ENCODE data around the gene CLDN22. TPM values are rescaled to one million over a fixed set of nuclear protein-coding genes. Genes with fewer than 3 reads are reported as not detected.

CLDN22 gene
- polyA plus RNA-seq, 1 experiment, result 0.06 TPM

DNA sequence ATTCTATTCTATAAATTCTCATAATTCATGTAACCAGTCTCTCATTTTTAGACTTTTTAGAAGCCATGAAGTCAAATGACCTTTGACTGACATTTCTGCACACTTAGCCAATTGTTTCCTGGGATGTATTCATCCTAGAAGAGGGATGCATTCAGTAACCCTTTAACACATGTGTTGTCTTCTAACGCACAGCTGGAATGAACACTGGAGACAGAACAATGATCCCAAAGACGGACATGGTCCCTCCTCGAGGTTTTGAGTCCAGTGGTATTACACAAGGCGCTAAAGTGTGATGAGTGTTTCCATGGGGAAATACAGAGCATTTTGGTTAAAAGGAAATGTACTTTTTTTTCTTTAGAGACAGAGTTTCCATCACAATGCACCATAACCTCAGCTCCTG lies 42.0 kb upstream of the CLDN22 start:
- CTCF ChIA-PET, result interaction anchor here (1.6 kb wide), 1 partner anchor 12 kb away, joined by 3 read pairs; no protein-coding TSS in a partner anchor
- TF ChIP-seq, protein P1, sequence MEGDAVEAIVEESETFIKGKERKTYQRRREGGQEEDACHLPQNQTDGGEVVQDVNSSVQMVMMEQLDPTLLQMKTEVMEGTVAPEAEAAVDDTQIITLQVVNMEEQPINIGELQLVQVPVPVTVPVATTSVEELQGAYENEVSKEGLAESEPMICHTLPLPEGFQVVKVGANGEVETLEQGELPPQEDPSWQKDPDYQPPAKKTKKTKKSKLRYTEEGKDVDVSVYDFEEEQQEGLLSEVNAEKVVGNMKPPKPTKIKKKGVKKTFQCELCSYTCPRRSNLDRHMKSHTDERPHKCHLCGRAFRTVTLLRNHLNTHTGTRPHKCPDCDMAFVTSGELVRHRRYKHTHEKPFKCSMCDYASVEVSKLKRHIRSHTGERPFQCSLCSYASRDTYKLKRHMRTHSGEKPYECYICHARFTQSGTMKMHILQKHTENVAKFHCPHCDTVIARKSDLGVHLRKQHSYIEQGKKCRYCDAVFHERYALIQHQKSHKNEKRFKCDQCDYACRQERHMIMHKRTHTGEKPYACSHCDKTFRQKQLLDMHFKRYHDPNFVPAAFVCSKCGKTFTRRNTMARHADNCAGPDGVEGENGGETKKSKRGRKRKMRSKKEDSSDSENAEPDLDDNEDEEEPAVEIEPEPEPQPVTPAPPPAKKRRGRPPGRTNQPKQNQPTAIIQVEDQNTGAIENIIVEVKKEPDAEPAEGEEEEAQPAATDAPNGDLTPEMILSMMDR (IDR thresholded peaks at IDR 0.05; ENCODE audit: insufficient read depth, low read depth, low read length), result no peak
- POLR2A ChIA-PET, result no interaction called here
- H3K36me3 ChIP-seq (ENCODE audit: control insufficient read depth, insufficient read depth, low read length), result no peaks in the 10 kb centered on the region
- no peak overlapping the region for H3K4me3 ChIP-seq (ENCODE audit: low read depth, low read length)
- no peak for DNase-seq (ENCODE audit: low read depth)
- H3K27me3 ChIP-seq (ENCODE audit: control insufficient read depth, insufficient read depth, low read length), result no peaks in the 10 kb centered on the region

DNA sequence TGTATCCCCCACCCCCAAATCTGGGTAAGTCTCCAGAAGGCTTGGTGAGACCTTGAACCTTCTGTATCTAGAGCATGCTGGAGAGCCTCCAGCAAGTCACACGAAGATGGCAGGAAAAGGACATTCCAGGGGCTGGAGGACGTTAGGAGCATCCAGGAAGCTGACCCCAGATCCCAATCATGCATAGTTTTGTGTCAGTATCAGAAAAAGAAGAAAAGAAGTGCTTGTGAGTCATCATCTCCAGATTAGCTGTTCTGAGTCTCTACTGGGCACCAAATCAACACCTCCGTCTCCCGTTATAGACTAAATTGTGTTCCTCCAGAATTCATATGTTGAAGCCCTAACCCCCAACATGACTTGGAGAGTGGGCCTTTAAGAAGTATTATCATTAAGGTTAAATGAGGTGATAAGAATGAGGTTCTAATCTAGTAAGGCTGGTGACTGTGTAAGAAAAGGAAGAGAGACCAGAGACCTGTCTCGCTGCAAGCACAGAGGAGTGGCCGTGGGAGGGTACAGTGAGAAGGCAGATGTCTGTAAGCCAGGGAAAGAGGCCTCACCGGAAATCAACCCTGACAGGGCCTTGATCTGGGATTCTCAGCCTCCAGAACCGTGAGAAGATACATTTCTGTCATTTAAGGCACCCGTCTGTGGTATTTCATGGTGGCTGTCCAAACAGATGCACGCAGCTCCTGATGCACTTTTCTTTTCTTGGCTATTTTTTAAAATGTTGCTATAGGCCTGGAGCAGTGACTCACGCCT lies 40.3 kb upstream of the CLDN22 start:
- H3K36me3 ChIP-seq (ENCODE audit: control insufficient read depth, insufficient read depth, low read length), result no peaks in the 10 kb centered on the region
- no peak overlapping the region for H3K4me3 ChIP-seq (ENCODE audit: low read depth, low read length)
- no peak for DNase-seq (ENCODE audit: low read depth)
- TF ChIP-seq, protein P1 (IDR thresholded peaks at IDR 0.05; ENCODE audit: insufficient read depth, low read depth, low read length), result no peak
- CTCF ChIA-PET, result interaction anchor here (0.8 kb wide), 1 partner anchor 9 kb away, joined by 3 read pairs; no protein-coding TSS in a partner anchor
- H3K27me3 ChIP-seq (ENCODE audit: control insufficient read depth, insufficient read depth, low read length), result no peaks in the 10 kb centered on the region
- POLR2A ChIA-PET, result no interaction called here

DNA sequence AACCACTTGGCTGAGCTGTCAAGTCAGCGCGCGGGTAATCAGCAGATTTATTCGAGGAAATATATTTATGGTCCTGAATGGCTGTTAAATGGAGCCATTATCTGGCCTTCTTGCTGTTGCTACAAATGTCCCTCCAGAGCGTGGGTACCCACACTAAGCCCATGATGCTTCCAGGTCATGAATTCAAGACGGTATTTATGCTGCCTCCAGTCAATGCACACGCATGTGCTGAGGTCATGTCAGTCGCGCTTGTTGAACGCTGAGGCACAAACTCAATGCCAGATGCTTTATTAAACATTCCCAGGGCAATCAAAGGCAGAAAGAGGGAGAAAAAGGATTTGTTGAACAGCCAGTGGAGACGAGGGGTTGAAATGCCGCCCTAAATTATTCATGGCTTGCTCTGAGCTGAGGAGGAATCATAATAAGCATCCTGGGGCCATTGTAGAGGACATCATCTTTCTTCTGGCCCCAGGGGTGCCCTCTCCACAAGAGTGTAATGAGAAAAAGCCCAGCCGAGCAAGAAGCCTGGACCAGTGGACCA lies 38.2 kb upstream of the CLDN22 start:
- ChIA-PET CTCF (interaction anchor here (0.9 kb wide), 1 partner anchor 8 kb away, joined by 3 read pairs; no protein-coding TSS in a partner anchor), POLR2A (no interaction called here)
- DNase-seq (ENCODE audit: low read depth), result no peak
- no peaks in the 10 kb centered on the region for H3K27me3 ChIP-seq (ENCODE audit: control insufficient read depth, insufficient read depth, low read length)
- no peaks in the 10 kb centered on the region for H3K36me3 ChIP-seq (ENCODE audit: control insufficient read depth, insufficient read depth, low read length)
- TF ChIP-seq, protein P1 (IDR thresholded peaks at IDR 0.05; ENCODE audit: insufficient read depth, low read depth, low read length), result no peak
- no peak overlapping the region for H3K4me3 ChIP-seq (ENCODE audit: low read depth, low read length)

DNA sequence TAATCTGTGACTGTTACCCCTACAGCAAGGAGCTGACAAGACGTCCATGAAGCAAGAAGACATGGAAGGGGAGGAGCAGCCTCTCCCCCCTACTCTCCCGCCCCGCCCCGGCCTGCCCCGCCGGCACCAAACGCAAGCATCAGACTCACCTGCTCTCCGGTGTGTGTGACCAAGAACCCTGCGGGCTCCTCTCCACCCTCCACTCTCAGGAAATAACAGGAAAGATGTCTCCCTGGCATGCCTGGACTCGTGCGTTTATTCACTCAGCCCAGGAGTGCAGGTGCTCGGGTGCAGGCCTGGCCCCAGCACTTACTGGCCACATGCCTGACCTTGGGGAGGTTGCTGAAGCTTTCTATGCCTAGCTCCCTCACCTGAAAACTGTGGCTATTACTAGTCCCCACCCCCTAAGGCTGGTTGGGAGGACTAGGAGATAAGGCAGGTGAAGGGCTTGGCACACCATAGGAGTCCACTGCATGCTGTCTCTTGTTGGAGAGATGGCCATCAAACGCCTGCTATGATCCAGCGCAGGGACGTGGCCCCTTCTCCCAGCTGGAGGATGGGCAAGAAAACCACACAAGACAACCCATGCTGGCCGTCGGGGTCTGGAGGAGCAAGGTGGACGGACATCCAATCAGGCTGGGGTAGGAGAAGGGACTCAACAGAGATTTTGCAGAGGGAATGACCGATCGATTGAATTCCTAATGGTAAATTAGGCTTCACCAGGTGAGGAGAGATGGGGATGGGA lies 37.0 kb upstream of the CLDN22 start:
- Histone ChIP-seq H3K4me3 (ENCODE audit: low read depth, low read length) (no peak overlapping the region), H3K36me3 (ENCODE audit: control insufficient read depth, insufficient read depth, low read length) (no peaks in the 10 kb centered on the region), H3K27me3 (ENCODE audit: control insufficient read depth, insufficient read depth, low read length) (no peaks in the 10 kb centered on the region)
- ChIA-PET POLR2A (no interaction called here), CTCF (no interaction called here)
- TF ChIP-seq, protein P1 (IDR thresholded peaks at IDR 0.05; ENCODE audit: insufficient read depth, low read depth, low read length), result no peak
- no peak for DNase-seq (ENCODE audit: low read depth)

DNA sequence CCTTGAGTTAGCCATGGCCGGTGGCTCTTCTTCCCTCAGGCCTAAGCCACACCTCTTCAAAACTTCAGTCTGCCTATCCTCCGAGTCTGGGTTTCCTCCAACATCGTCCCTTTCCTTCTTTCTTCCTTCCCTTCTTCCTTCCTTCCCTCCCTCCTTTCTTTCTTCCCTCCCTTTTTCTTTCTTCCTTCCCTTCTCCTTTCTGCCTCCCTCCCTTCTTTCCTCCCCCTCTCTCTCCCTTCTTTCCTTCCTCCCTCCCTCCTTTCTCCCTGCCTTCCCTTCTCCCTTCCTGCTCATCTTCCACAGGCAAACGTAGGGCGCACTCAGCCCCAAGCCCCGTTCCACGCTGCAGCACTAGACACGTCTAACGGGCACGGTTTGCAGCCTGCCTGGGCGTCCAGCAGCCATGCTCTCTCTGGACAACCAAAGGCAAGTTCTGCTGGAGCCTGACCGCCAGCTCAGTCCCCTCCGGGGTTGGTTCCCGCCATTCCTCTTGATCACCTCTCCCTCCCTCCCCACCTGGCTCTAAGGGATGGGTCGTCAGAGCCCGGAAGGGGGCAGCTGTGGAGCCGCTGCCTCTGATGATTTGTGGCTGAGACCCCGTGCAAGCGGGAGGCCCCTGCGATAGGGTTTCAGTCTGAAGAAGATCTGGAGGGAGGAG lies 36.2 kb upstream of the CLDN22 start:
- no peaks in the 10 kb centered on the region for H3K36me3 ChIP-seq (ENCODE audit: control insufficient read depth, insufficient read depth, low read length)
- ChIA-PET CTCF (interaction anchor here (1.2 kb wide), 1 partner anchor 94 kb away, joined by 3 read pairs; no protein-coding TSS in a partner anchor), POLR2A (no interaction called here)
- TF ChIP-seq, protein P1 (IDR thresholded peaks at IDR 0.05; ENCODE audit: insufficient read depth, low read depth, low read length), result no peak
- no peak overlapping the region for H3K4me3 ChIP-seq (ENCODE audit: low read depth, low read length)
- DNase-seq (ENCODE audit: low read depth), result no peak
- no peaks in the 10 kb centered on the region for H3K27me3 ChIP-seq (ENCODE audit: control insufficient read depth, insufficient read depth, low read length)

Measured in BJ (cell line).